COLO668 (cell line): Measurements from ENCODE around the gene CIBAR2.
A peak's percentile ranks its signal among the peaks of the same experiment; 100 is the strongest.
"Not testable (repeated sequence)": the region's sequence is repeated elsewhere in the genome, so short reads cannot be mapped to it uniquely, and the experiment has no call there.

ENCODE experiments used
- DNase-seq: peaks from one replicate; lab custom pipeline; 2025; ENCODE audit not compliant: unreplicated experiment; lab: John Stamatoyannopoulos, UW

The CIBAR2 gene

GRCh38 chr16:85062845-85063244 lies 49.4 kb downstream of the CIBAR2 start:
- no peak for DNase-seq

DNA sequence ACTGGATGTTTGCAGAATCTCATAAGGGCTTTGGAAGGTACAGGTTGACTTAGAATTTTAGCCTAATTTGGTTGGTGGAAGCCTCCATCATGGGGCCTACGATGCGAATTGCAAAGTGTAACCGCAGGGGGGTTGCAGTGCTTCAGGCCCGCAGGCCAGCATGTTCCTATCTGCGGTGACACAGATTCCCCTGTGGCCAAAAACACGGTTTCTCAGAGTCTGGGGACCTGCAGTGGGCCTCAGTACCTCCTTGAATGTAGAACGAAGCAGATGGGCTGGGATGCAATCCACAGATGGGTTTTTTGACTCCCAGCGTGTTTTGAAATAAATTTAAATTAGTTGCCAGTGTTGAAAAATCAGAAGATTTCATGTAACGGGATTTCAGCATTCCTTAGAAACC lies 49.9 kb downstream of the CIBAR2 start:
- no peak for DNase-seq

DNA sequence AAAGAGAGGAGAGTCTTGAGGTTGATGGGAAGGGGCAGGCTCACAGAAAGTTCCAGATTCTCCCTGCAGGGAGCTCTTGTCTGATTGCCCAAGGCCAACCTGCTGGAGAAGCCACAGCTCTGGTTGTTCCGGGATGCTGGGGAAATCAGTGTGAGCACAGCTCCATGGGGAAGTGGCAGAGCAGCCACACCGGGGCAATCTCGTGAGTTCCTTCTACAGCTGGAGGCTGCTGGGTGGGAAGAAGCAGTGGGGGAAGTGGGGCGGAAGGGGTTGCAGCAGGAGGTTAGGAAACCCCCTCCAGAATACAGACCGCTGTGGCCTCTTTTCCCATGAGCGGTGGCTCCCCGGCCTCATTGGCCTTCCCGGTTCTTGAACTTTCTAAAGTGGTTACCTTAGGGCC lies 50.7 kb downstream of the CIBAR2 start:
- DNase-seq = no peak

DNA sequence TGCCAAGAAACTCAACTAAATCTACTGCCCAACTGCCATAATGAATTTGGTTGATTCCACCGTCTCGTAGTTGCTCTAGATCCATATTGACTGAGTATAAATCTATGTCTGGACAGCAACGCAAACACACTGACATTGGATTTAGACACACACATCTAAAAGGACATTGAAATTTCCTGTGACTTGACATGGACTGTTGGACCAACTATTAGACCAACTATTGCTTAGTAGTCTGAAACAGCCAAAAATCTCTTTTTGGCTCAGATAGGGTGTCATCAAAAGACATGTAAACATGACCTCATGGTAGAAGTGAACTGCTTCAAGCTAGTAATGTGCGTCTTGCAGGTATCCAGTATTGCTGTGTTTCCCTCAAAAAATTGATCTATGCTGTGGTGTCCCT lies 53.4 kb downstream of the CIBAR2 start:
- DNase-seq = no peak

GRCh38 chr16:85057948-85058347 lies 54.3 kb downstream of the CIBAR2 start:
- no peak for DNase-seq

DNA sequence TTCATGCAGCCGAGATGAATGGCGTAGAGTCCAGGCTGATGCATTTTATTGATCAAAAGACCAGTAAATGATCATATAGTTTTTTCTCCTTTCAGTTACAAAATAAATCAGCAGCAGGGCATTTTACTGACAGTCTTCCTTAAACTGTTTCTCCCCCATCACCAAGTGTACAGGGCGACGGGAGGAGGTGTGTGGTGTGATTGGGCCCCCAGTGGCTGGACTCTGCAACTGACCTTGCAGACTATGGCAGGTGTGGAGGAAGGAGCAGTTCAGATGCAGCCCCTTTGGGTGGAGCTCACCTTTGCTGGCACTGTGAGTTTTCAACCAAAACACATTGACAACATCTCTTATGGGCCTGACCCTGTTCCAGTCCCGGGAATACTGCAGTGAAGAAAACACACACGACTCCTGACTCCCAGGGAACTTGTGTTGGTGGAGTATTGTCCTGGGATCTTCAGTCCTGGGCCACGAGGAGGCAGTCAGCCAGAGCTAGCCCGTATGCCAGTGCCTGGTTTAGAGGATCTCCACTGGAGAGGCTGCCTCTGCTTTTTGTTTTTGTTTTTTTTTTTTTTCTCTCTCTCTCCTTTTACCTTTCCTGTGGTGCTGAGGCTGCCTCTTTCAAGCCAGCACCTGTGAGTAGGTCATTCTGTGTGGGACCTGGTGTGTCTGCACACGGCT lies 54.9 kb downstream of the CIBAR2 start:
- peak; percentile 9 for DNase-seq

DNA sequence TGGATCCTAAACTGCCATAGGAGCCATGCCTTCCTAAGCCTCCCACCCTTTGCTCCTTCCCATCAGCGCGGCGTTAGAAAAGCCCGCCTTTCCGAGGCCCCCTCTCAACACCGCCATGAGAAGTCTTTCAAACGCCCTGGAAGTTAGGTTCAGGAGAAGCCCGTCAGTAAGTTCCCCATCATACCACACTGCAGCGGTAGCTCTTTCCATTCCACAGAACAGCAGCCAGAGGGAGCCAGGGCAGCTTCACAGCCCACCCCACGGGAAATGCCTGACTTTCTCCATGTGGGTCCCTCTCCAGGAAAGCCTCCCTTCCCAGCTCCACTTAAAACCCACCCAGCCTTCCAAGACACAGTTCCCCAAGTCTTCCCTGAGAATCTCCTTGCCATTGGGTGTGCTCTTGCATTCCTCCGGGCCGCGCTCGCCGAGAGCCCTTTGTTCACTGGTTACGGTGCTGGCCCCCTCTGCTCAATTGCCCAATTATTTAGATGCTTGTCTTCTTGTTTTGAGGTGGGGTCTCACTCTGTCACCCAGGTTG lies 56.0 kb downstream of the CIBAR2 start:
- DNase-seq = no peak

- no peak for DNase-seq
Measured at GRCh38 chr16:85055493-85056210, 56.6 kb downstream of the CIBAR2 start.

DNA sequence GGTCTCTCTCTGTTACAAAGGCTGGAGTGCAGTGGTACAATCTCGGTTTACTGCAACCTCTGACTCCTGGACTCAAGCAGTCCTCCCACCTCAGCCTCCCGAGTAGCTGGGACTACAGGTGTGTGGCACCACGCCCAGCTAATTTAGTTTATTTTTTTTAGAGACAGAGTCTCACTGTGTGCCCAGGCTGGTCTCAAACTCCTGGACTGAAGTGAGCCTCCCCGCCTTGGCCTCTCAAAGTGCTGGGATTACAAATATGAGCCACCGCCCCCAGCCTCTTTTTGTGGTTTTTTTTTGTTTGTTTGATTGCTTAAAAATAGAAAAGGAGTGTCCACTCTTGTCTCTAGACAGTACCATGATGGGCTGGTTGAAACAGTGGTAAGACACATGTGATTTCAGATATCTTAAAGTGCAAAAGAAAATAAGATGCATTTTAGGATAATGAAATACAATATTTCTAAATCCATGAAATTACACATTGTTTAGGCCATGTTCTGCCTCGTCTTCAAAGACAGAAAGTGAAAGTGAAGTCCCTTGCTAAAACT lies 57.3 kb downstream of the CIBAR2 start:
- no peak for DNase-seq

DNA sequence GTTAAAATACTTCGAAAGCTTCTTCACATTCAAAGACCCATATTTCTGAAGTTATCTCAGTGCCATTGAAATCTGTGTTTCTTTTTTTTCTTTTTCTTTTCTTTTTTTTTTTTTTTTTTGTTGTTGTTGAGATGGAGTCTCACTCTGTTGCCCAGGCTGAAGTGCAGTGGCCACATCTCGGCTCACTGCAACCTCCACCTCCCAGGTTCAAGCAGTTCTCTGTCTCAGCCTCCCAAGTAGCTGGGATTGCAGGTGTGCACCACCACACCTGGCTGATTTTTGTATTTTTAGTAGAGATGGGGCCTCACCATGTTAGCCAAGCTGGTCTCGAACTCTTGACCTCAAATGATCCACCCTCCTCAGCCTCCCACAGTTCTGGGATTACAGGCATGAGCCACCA lies 58.0 kb downstream of the CIBAR2 start:
- DNase-seq = not testable (repeated sequence)

DNA sequence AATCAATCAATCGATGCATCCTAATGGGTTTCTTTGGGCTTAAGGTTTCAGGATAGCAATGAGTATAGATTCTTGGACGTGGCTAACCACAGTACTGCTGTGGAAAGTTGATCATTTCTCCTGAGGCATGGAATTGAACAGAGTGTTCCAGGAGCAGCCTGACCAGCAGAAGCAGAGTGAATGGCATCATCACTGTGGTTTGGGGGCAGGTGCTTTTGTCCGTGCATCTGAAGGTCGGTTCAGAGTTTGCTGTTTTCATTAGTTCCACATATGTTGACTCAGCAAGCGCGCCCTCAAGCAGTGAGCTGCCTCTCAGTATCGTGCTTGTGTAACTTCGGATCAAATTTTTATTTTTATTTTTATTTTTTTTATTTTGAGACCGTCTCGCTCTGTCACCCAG lies 59.7 kb downstream of the CIBAR2 start:
- no peak for DNase-seq

DNA sequence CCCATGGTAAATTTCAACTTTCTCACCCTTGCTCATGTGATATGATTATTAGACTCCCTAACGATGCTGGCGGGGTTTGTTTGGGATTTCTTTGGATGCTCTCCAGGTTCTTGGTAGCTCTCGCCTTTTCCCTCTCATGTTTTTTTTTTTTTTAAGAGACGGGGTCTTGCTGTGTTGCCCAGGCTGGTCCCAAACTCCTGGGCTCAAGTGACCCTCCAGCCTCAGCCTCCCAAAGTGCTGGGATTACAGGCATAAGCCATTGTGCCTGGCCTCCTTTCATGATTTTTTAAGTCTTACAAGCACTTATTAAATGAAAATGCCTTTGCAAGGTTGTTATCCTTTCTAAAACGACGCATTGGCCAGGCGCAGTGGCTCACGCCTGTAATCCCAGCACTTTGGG lies 60.6 kb downstream of the CIBAR2 start:
- no peak for DNase-seq

DNA sequence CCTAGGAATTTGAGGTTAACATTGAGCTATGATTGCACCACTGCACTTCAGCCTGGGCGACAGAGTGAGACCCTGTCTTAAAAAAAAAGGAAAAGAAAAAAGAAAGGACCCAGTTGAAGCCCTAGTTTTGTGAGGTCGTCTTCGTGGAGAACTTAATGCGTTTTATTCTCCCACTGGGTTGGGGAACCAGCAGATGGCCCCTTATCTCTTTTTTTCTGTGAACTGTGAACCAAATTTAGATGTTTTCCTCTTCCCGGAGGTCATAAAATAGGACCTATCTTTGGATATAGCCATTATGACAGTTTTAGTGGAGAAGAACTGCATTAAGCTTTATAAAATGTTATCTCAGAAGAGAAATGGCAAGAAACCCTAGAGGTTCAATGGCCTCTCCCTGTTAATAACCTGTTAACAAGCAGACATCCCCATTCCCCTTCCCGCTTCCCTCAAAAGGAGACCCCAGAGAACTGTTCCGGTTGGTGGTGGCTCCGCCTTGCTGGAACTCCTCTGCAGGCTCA lies 61.1 kb downstream of the CIBAR2 start:
- DNase-seq = no peak

GRCh38 chr16:85049706-85050305 lies 62.5 kb downstream of the CIBAR2 start:
- no peak for DNase-seq

DNA sequence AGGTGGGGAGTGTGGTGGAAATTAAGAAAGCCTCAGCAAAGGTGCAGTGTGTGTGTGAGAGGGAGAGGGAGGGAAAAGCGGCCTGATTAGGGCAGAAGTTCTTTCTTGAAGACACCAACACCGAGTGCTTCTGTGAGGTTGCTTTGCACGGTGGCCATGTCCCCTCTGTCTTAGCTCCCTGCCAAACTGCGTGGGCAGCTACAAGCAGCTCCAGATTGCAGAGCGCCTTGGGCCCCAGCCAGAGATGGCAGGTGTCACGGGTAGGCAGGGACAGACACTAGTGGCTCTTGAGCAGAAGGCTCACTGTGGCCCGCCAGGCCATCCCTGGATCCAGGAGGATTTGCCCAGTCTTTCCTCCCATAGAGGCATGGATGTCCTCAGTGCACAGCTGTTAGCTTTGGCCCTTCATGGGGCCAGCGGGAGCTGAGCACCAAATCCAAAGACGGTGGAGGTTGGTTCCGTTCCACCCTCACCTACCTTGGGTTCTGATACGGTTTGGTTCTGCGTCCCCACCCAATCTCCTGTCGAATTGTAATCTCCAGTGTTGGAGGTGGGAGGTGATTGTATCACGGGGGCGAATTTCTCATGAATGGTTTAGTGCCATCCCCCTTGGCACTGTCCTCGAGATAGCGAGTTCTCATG lies 63.2 kb downstream of the CIBAR2 start:
- no peak for DNase-seq
